ENCODE results near the gene PRSS1. TPM values are rescaled to one million over a fixed set of nuclear protein-coding genes. Genes with fewer than 3 reads are reported as not detected.
A peak's percentile ranks its signal among the peaks of the same experiment; 100 is the strongest.

PRSS1 gene
- total RNA-seq, 1 donor from 2014 or later = not detected

DNA sequence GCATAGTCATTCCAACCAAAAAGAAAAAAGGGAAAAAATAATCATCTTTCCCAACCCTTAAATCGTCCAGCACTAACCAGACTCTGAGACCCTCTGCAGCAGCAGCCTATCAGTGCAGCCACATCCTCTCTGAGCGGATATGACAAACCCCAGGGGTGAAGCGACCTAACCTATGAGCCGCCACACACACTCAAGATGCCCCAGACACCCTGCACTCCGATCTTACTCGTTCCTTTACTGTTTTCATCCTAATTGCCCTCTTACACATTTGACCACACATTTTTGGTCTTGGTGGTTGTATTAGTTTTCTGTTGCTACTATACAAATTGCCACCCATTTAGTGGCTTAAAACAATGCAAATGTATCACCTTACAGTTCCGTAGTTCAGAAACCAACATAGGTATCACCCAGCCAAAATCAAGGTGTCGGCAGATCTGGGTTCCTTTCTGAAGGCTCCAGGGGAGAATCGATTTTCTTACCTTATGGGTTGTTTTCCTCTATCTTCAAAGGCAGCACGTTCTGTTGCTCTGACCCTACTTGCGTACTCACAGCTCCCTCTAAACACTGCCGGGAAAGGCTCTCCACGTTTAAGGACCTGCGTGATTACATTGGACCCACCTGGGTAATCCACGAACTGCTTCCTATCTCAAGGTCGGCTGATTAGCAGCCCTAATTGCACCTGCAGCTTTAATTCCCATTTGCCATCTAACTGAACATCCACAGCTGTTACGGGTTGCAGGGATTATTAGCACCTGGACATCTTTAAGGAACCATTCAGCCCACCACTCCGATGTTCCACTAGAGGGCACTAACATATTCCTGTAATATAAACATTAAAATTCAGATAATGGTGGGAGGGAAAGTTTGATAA is 37.3 kb upstream of the PRSS1 start:
- DNase-seq (ENCODE audit: low spot score in 2 of 2) = no peak
- TF ChIP-seq, protein P1, sequence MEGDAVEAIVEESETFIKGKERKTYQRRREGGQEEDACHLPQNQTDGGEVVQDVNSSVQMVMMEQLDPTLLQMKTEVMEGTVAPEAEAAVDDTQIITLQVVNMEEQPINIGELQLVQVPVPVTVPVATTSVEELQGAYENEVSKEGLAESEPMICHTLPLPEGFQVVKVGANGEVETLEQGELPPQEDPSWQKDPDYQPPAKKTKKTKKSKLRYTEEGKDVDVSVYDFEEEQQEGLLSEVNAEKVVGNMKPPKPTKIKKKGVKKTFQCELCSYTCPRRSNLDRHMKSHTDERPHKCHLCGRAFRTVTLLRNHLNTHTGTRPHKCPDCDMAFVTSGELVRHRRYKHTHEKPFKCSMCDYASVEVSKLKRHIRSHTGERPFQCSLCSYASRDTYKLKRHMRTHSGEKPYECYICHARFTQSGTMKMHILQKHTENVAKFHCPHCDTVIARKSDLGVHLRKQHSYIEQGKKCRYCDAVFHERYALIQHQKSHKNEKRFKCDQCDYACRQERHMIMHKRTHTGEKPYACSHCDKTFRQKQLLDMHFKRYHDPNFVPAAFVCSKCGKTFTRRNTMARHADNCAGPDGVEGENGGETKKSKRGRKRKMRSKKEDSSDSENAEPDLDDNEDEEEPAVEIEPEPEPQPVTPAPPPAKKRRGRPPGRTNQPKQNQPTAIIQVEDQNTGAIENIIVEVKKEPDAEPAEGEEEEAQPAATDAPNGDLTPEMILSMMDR (IDR thresholded peaks at IDR 0.05) = peak; percentile 5 to 45 (median 27)
- intact Hi-C loops (cut with DNase I) = loop anchor here (2.0 kb wide), 1 partner anchor 71 kb away; no protein-coding TSS in a partner anchor
- Histone ChIP-seq H3K4me1 (no peaks in the 10 kb centered on the region), H3K27ac (no peak overlapping the region), H3K27me3 (no peaks in the 10 kb centered on the region), H3K9me3 (no peaks in the 10 kb centered on the region), H3K4me3 (no peak overlapping the region), H3K36me3 (no peaks in the 10 kb centered on the region)

DNA sequence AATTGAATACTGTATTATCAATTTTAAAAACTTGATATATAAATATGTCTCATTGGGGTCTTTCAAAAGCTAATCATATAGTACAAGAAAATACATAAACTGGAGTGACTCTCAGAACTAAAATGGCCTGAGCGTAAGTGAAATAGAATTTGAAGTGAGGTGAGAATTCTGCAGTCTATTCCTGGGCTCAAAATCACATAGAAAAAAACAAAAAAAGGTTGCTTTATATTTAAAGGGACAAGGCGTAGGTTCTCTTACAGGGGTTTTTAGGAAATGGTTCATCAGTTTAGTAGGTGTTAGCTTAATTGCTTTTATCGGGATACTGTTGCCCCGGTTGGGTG is 36.7 kb upstream of the PRSS1 start:
- intact Hi-C loops (cut with DNase I) = loop anchor here (2.0 kb wide), 1 partner anchor 70 kb away; no protein-coding TSS in a partner anchor

DNA sequence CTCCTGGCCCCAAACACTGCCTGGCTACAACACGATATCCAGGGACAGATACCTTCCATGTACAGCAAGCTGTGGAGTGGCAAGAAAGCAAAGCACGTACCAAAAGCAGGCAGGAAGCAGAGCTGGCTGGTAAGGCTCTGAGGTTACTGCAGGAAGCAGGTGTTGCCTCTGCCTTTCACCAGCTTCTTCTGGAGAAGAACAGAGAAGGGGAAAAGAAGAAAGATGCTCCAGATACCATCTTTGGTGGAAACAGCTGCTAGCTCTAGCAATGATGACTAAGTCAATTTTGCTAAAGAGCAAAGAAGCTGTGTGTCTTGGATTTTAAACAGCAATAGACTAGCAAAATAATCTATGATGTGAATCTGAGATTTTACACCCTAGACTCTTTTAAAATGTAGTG is 34.9 kb upstream of the PRSS1 start:
- intact Hi-C loops (cut with DNase I) = no loop called here
- Histone ChIP-seq H3K4me3 (no peak overlapping the region), H3K27me3 (no peaks in the 10 kb centered on the region), H3K9me3 (no peaks in the 10 kb centered on the region), H3K27ac (no peak overlapping the region), H3K36me3 (no peaks in the 10 kb centered on the region), H3K4me1 (no peaks in the 10 kb centered on the region)
- TF ChIP-seq, protein P1 (IDR thresholded peaks at IDR 0.05) = no peak
- DNase-seq (ENCODE audit: low spot score in 2 of 2) = no peak

More for the DNA sequence above, 36.7 kb upstream of the PRSS1 start:
- Histone ChIP-seq H3K9me3 (no peaks in the 10 kb centered on the region), H3K36me3 (no peaks in the 10 kb centered on the region), H3K4me3 (no peak overlapping the region), H3K4me1 (no peaks in the 10 kb centered on the region), H3K27ac (no peak overlapping the region), H3K27me3 (no peaks in the 10 kb centered on the region)
- TF ChIP-seq, protein P1 (IDR thresholded peaks at IDR 0.05) = no peak
- no peak for DNase-seq (ENCODE audit: low spot score in 2 of 2)

DNA sequence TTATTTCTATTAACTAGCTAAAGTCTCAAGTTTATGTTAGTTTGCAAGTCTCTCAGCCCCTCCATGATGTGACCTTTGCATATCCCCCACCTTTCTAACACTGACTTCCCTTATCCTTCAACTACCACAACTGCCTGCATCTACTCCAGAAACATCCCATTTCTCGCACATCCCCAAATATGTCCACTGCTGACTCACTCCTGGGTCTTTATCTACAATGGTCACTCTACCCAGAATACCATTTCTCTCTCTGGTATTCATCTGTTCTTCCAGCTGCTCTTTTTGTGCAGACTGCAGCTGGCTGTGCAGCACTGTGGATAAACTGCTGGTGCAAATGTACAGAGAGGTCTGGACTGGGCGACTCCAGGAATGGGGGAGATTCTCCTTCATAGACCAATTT is 32.7 kb upstream of the PRSS1 start:
- intact Hi-C loops (cut with DNase I) = no loop called here
- Histone ChIP-seq H3K27ac (no peak overlapping the region), H3K9me3 (no peaks in the 10 kb centered on the region), H3K4me3 (no peak overlapping the region), H3K36me3 (no peaks in the 10 kb centered on the region), H3K27me3 (no peaks in the 10 kb centered on the region), H3K4me1 (no peaks in the 10 kb centered on the region)
- TF ChIP-seq, protein P1 (IDR thresholded peaks at IDR 0.05) = no peak
- DNase-seq (ENCODE audit: low spot score in 2 of 2) = no peak

GRCh38 chr7:142717453-142717852 is 31.8 kb upstream of the PRSS1 start:
- intact Hi-C loops (cut with DNase I) = no loop called here
- Histone ChIP-seq H3K4me1 (no peaks in the 10 kb centered on the region), H3K9me3 (no peaks in the 10 kb centered on the region), H3K4me3 (no peak overlapping the region), H3K27ac (no peak overlapping the region), H3K27me3 (no peaks in the 10 kb centered on the region), H3K36me3 (no peaks in the 10 kb centered on the region)
- TF ChIP-seq, protein P1 (IDR thresholded peaks at IDR 0.05) = no peak
- DNase-seq (ENCODE audit: low spot score in 2 of 2) = no peak
